ENCODE results near the gene GAB2. TPM values are rescaled to one million over a fixed set of nuclear protein-coding genes. Genes with fewer than 3 reads are reported as not detected.

The GAB2 gene
- total RNA-seq, 2 experiments from 2014 or later, result 15.9 to 16.6 TPM

- no peak for DNase-seq
- no peaks in the 10 kb centered on the region for H3K4me1 Mint-ChIP-seq
- ChIA-PET POLR2A (interaction anchor here (0.7 kb wide), 1 partner anchor 162 kb away, joined by 3 read pairs; no protein-coding TSS in a partner anchor), CTCF (interaction anchor here (0.7 to 1.7 kb wide), 3 partner anchors 24 to 976 kb away, joined by 3 to 5 read pairs (median 4); no protein-coding TSS in a partner anchor)
- no peaks in the 10 kb centered on the region for H3K27me3 Mint-ChIP-seq
- no peak overlapping the region for H3K27ac Mint-ChIP-seq
- no peak overlapping the region for H3K4me3 Mint-ChIP-seq
- H3K36me3 Mint-ChIP-seq (ENCODE audit: low read depth), result peaks cover 16% of the 10 kb centered on the region
- no peaks in the 10 kb centered on the region for H3K9me3 Mint-ChIP-seq
These were observed 27.1 kb upstream of the GAB2 start for GRCh38 chr11:78444726-78445125.

DNA sequence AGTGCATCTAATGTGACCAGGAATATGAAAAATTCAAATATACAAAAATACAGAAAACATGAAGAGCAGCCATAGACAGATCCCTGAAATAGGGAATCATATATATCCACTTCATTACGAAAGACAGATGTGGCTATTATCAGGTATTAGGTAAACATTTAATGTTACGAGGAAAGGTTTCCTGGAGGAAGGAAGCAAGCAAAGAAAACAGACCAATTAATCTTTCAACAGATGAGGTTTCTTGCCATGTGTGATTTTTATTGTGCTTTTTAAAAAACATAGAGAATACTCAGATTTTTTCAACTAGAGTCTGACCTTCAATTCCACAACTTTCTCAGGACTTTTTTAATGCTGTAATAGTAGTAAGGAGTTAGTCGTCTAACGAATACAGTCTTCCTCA, 24.3 kb upstream of the GAB2 start:
- POLR2A ChIA-PET, result no interaction called here
- no peak overlapping the region for H3K27ac Mint-ChIP-seq
- H3K4me3 Mint-ChIP-seq, result no peak overlapping the region
- no peak for DNase-seq
- peaks cover 16% of the 10 kb centered on the region for H3K36me3 Mint-ChIP-seq (ENCODE audit: low read depth)
- CTCF ChIA-PET, result interaction anchor here (0.5 kb wide), 1 partner anchor 20 kb away, joined by 3 read pairs; no protein-coding TSS in a partner anchor
- no peaks in the 10 kb centered on the region for H3K27me3 Mint-ChIP-seq
- no peaks in the 10 kb centered on the region for H3K4me1 Mint-ChIP-seq
- no peaks in the 10 kb centered on the region for H3K9me3 Mint-ChIP-seq

- Mint-ChIP-seq H3K27ac (no peak overlapping the region), H3K27me3 (no peaks in the 10 kb centered on the region), H3K4me3 (no peak overlapping the region), H3K36me3 (ENCODE audit: low read depth) (peaks cover 15% of the 10 kb centered on the region), H3K9me3 (no peaks in the 10 kb centered on the region), H3K4me1 (no peaks in the 10 kb centered on the region)
- ChIA-PET CTCF (no interaction called here), POLR2A (no interaction called here)
- no peak for DNase-seq
These were observed 20.8 kb upstream of the GAB2 start for GRCh38 chr11:78438298-78438975.

DNA sequence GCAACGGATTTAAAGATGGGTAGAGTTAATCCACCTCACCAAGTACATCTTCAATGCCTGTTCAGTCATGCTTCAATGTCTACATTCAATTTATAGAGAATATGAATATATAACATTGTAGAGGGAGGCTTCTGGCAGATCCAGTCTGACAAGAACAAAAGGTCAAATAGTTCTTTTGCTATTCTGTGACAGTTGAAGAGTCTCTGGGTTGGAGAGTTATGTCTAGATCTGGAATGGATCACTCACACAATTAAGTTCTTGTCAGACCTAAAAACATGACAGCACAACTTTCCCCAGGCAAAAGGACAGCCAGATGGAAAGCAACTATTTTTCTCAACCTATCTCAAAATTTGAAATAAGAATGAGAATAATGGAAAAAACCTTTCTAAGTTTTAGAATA, 15.3 kb upstream of the GAB2 start:
- POLR2A ChIA-PET, result no interaction called here
- H3K4me3 Mint-ChIP-seq, result no peak overlapping the region
- H3K4me1 Mint-ChIP-seq, result peaks cover 25% of the 10 kb centered on the region
- CTCF ChIA-PET, result interaction anchor here (0.7 to 3.2 kb wide), 3 partner anchors 12 to 17 kb away, joined by 5 to 17 read pairs (median 7); partner anchors contain the start of gene GAB2
- H3K9me3 Mint-ChIP-seq, result no peaks in the 10 kb centered on the region
- no peak for DNase-seq
- H3K27ac Mint-ChIP-seq, result no peak overlapping the region
- peaks cover 6% of the 10 kb centered on the region for H3K36me3 Mint-ChIP-seq (ENCODE audit: low read depth)
- no peaks in the 10 kb centered on the region for H3K27me3 Mint-ChIP-seq

GRCh38 chr11:78432058-78432515, 14.5 kb upstream of the GAB2 start:
- Mint-ChIP-seq H3K4me1 (peaks cover 32% of the 10 kb centered on the region), H3K27me3 (no peaks in the 10 kb centered on the region), H3K4me3 (no peak overlapping the region), H3K9me3 (no peaks in the 10 kb centered on the region), H3K27ac (no peak overlapping the region), H3K36me3 (ENCODE audit: low read depth) (peaks cover 6% of the 10 kb centered on the region)
- DNase-seq, result peak; percentile 14
- ChIA-PET CTCF (interaction anchor here (0.7 to 3.2 kb wide), 4 partner anchors 8 to 18 kb away, joined by 3 to 17 read pairs (median 6); partner anchors contain the start of gene GAB2), POLR2A (no interaction called here)

- POLR2A ChIA-PET, result no interaction called here
These were observed 12.0 kb upstream of the GAB2 start for GRCh38 chr11:78429660-78430059.

DNA sequence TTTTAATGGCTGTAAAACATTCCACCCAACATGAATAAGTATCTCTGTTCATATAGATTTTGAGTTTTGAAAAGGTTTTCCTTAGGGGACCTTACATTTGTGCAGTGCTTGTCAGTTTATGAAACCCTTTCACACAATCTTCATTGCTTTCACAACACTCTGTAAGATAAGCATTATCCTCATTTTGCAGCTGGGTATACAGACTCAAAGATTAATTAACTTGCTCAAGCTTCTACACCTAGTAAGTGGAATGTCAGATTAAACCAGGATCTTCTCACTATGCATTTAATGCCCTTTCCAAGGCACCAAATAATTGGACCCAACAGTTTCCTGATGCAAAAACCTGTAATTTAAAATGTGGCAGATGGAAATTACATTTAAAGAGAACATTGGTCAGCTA, 11.6 kb upstream of the GAB2 start:
- no peak for DNase-seq
- ChIA-PET POLR2A (interaction anchor here (0.6 kb wide), 1 partner anchor 11 kb away, joined by 3 read pairs; no protein-coding TSS in a partner anchor), CTCF (interaction anchor here (0.8 to 2.3 kb wide), 5 partner anchors 8 to 268 kb away, joined by 3 to 8 read pairs (median 3); no protein-coding TSS in a partner anchor)
- Mint-ChIP-seq H3K9me3 (no peaks in the 10 kb centered on the region), H3K36me3 (ENCODE audit: low read depth) (peaks cover 8% of the 10 kb centered on the region), H3K4me3 (no peak overlapping the region), H3K4me1 (peaks cover 50% of the 10 kb centered on the region), H3K27me3 (no peaks in the 10 kb centered on the region), H3K27ac (no peak overlapping the region)

More at GRCh38 chr11:78429660-78430059, 12.0 kb upstream of the GAB2 start:
- Mint-ChIP-seq H3K36me3 (ENCODE audit: low read depth) (peaks cover 6% of the 10 kb centered on the region), H3K9me3 (no peaks in the 10 kb centered on the region), H3K27ac (peak overlapping the region; percentile 2), H3K27me3 (no peaks in the 10 kb centered on the region), H3K4me1 (peaks cover 45% of the 10 kb centered on the region), H3K4me3 (no peak overlapping the region)
- peak; percentile 8 for DNase-seq
- CTCF ChIA-PET, result interaction anchor here (1.0 to 3.2 kb wide), 5 partner anchors 11 to 269 kb away, joined by 3 to 17 read pairs (median 5); partner anchors contain the start of gene GAB2

GRCh38 chr11:78428773-78429172, 11.2 kb upstream of the GAB2 start:
- peaks cover 9% of the 10 kb centered on the region for H3K36me3 Mint-ChIP-seq (ENCODE audit: low read depth)
- POLR2A ChIA-PET, result interaction anchor here (0.6 kb wide), 1 partner anchor 11 kb away, joined by 3 read pairs; no protein-coding TSS in a partner anchor
- H3K27me3 Mint-ChIP-seq, result no peaks in the 10 kb centered on the region
- H3K9me3 Mint-ChIP-seq, result peaks cover 2% of the 10 kb centered on the region
- peaks cover 53% of the 10 kb centered on the region for H3K4me1 Mint-ChIP-seq
- no peak overlapping the region for H3K4me3 Mint-ChIP-seq
- no peak overlapping the region for H3K27ac Mint-ChIP-seq
- no peak for DNase-seq
- CTCF ChIA-PET, result interaction anchor here (0.6 to 2.3 kb wide), 6 partner anchors 8 to 418 kb away, joined by 3 to 8 read pairs (median 4); no protein-coding TSS in a partner anchor

- H3K27me3 Mint-ChIP-seq, result no peaks in the 10 kb centered on the region
- no peak overlapping the region for H3K27ac Mint-ChIP-seq
- ChIA-PET POLR2A (no interaction called here), CTCF (interaction anchor here (0.6 to 1.8 kb wide), 5 partner anchors 7 to 418 kb away, joined by 3 to 5 read pairs (median 3); no protein-coding TSS in a partner anchor)
- no peak overlapping the region for H3K4me3 Mint-ChIP-seq
- DNase-seq, result no peak
- peaks cover 53% of the 10 kb centered on the region for H3K4me1 Mint-ChIP-seq
- H3K9me3 Mint-ChIP-seq, result peaks cover 2% of the 10 kb centered on the region
- peaks cover 9% of the 10 kb centered on the region for H3K36me3 Mint-ChIP-seq (ENCODE audit: low read depth)
These were observed 10.6 kb upstream of the GAB2 start for GRCh38 chr11:78428266-78428636.

GRCh38 chr11:78427615-78428265, 10.1 kb upstream of the GAB2 start:
- ChIA-PET POLR2A (no interaction called here), CTCF (interaction anchor here (1.0 to 1.8 kb wide), 6 partner anchors 8 to 267 kb away, joined by 3 to 9 read pairs (median 4); partner anchors contain the start of gene GAB2)
- H3K27me3 Mint-ChIP-seq, result no peaks in the 10 kb centered on the region
- peaks cover 9% of the 10 kb centered on the region for H3K36me3 Mint-ChIP-seq (ENCODE audit: low read depth)
- H3K4me3 Mint-ChIP-seq, result no peak overlapping the region
- peaks cover 53% of the 10 kb centered on the region for H3K4me1 Mint-ChIP-seq
- H3K27ac Mint-ChIP-seq, result no peak overlapping the region
- peaks cover 2% of the 10 kb centered on the region for H3K9me3 Mint-ChIP-seq
- no peak for DNase-seq

- Mint-ChIP-seq H3K36me3 (ENCODE audit: low read depth) (peaks cover 9% of the 10 kb centered on the region), H3K4me3 (no peak overlapping the region), H3K27ac (no peak overlapping the region), H3K4me1 (peaks cover 54% of the 10 kb centered on the region), H3K9me3 (peaks cover 2% of the 10 kb centered on the region), H3K27me3 (no peaks in the 10 kb centered on the region)
- ChIA-PET CTCF (interaction anchor here (1.0 to 1.4 kb wide), 3 partner anchors 9 to 131 kb away, joined by 3 to 9 read pairs (median 4); partner anchors contain the start of gene GAB2), POLR2A (no interaction called here)
- no peak for DNase-seq
These were observed 9.2 kb upstream of the GAB2 start for GRCh38 chr11:78426845-78427244.

GRCh38 chr11:78425399-78426070, 7.9 kb upstream of the GAB2 start:
- no peak overlapping the region for H3K27ac Mint-ChIP-seq
- DNase-seq, result no peak
- no peaks in the 10 kb centered on the region for H3K27me3 Mint-ChIP-seq
- ChIA-PET POLR2A (no interaction called here), CTCF (interaction anchor here (1.0 to 1.5 kb wide), 2 partner anchors 11 to 133 kb away, joined by 3 to 4 read pairs; no protein-coding TSS in a partner anchor)
- H3K4me3 Mint-ChIP-seq, result no peak overlapping the region
- peaks cover 2% of the 10 kb centered on the region for H3K9me3 Mint-ChIP-seq
- peaks cover 6% of the 10 kb centered on the region for H3K36me3 Mint-ChIP-seq (ENCODE audit: low read depth)
- H3K4me1 Mint-ChIP-seq, result peaks cover 58% of the 10 kb centered on the region

Measured in activated CD4-positive, alpha-beta T cell treated with anti-CD3 and anti-CD28 coated beads, Interleukin-2, amount 10 ng/mL, durations not matched to agents 7 days and 5 days (primary cell).